Stimulated activated CD4-positive, alpha-beta T cell treated with anti-CD3 and anti-CD28 coated beads, Interleukin-15, amount 100 ng/mL, for 1 hour (primary cell): ENCODE data around the gene RAB9A.

ENCODE experiments used
- DNase-seq, 2 donors: peaks; one replicate each; pipeline ENCODE4 v3.0.0-alpha.2; 2020; ENCODE audit warnings: low read depth in 1 of 2, low spot score in 1 of 2

Gene RAB9A

GRCh38 chrX:13742397-13743176 is 53.7 kb downstream of the RAB9A start:
- DNase-seq = no peak

- no peak for DNase-seq
Measured at GRCh38 chrX:13747836-13748235, 58.9 kb downstream of the RAB9A start.

GRCh38 chrX:13748486-13748885 is 59.6 kb downstream of the RAB9A start:
- DNase-seq = no peak

- DNase-seq = no peak
Measured at GRCh38 chrX:13750204-13750603, 61.3 kb downstream of the RAB9A start.

- no peak for DNase-seq
Measured at GRCh38 chrX:13750812-13751211, 61.9 kb downstream of the RAB9A start.

- DNase-seq = no peak
Measured at GRCh38 chrX:13752141-13752540, 63.2 kb downstream of the RAB9A start.

- DNase-seq = no peak
Measured at GRCh38 chrX:13752646-13753045, 63.7 kb downstream of the RAB9A start.

- DNase-seq = no peak
Measured at GRCh38 chrX:13754765-13755164, 65.8 kb downstream of the RAB9A start.

- no peak for DNase-seq
Measured at GRCh38 chrX:13755254-13755653, 66.3 kb downstream of the RAB9A start.

GRCh38 chrX:13756381-13756780 is 67.5 kb downstream of the RAB9A start:
- no peak for DNase-seq

- DNase-seq = no peak
Measured at GRCh38 chrX:13759152-13759718, 70.3 kb downstream of the RAB9A start.
